Right forelimb (tissue), 1 donor: Measurements from ENCODE around the gene TVP23C.
"Not testable (repeated sequence)": the region's sequence is repeated elsewhere in the genome, so short reads cannot be mapped to it uniquely, and the experiment has no call there.

Source experiments
- DNase-seq: peaks from one replicate; pipeline ENCODE4 v3.0.0-alpha.2; 2018

TVP23C gene

GRCh38 chr17:15526292-15527218, 36.7 kb downstream of the TVP23C start:
- not testable (repeated sequence) for DNase-seq

- not testable (repeated sequence) for DNase-seq
Observed at GRCh38 chr17:15524990-15525985, 38.0 kb downstream of the TVP23C start.

GRCh38 chr17:15516150-15516549, 47.1 kb downstream of the TVP23C start:
- DNase-seq: no peak

- no peak for DNase-seq
Observed at GRCh38 chr17:15514469-15514868, 48.8 kb downstream of the TVP23C start.

- DNase-seq: no peak
Observed at GRCh38 chr17:15513856-15514459, 49.3 kb downstream of the TVP23C start.

GRCh38 chr17:15513058-15513791, 50.1 kb downstream of the TVP23C start:
- no peak for DNase-seq

- no peak for DNase-seq
Observed at GRCh38 chr17:15512071-15512709, 51.1 kb downstream of the TVP23C start.

- DNase-seq: no peak
Observed at GRCh38 chr17:15511142-15511541, 52.1 kb downstream of the TVP23C start.

GRCh38 chr17:15510361-15510760, 52.9 kb downstream of the TVP23C start:
- DNase-seq: no peak

GRCh38 chr17:15509095-15509494, 54.2 kb downstream of the TVP23C start:
- no peak for DNase-seq

- no peak for DNase-seq
Observed at GRCh38 chr17:15508466-15508865, 54.8 kb downstream of the TVP23C start.

- DNase-seq: no peak
Observed at GRCh38 chr17:15507896-15508295, 55.4 kb downstream of the TVP23C start.

- DNase-seq: no peak
Observed at GRCh38 chr17:15507001-15507400, 56.3 kb downstream of the TVP23C start.

GRCh38 chr17:15505708-15506107, 57.6 kb downstream of the TVP23C start:
- not testable (repeated sequence) for DNase-seq

- no peak for DNase-seq
Observed at GRCh38 chr17:15503731-15504130, 59.6 kb downstream of the TVP23C start.

- DNase-seq: peak; percentile 96
Observed at GRCh38 chr17:15502369-15503112, 60.7 kb downstream of the TVP23C start.

- no peak for DNase-seq
Observed at GRCh38 chr17:15501793-15502192, 61.5 kb downstream of the TVP23C start.

GRCh38 chr17:15501282-15501681, 62.0 kb downstream of the TVP23C start:
- no peak for DNase-seq

- DNase-seq: no peak
Observed at GRCh38 chr17:15498107-15498506, 65.2 kb downstream of the TVP23C start.

GRCh38 chr17:15496735-15497670, 66.3 kb downstream of the TVP23C start:
- no peak for DNase-seq
